Trophoblast cell (in vitro differentiated cells and primary cell): Measurements from ENCODE around the gene WDR5B.
A peak's percentile ranks its signal among the peaks of the same experiment; 100 is the strongest.

Experiments
- DNase-seq, 2 donors: peaks; one replicate each; pipeline ENCODE4 v3.0.0-alpha.2; 2016
- H2AFZ ChIP-seq: 2 replicates; pipeline ENCODE4 v1.6.1; 2013; ENCODE audit warnings: low read length, moderate library complexity, mild to moderate bottlenecking; ENCODE audit not compliant: insufficient read depth, poor library complexity
- H2AK5ac ChIP-seq: 2 replicates; pipeline ENCODE4 v1.6.1; 2013; ENCODE audit warnings: mild to moderate bottlenecking, low read length
- H2BK120ac ChIP-seq: 2 replicates; pipeline ENCODE4 v1.6.1; 2013; ENCODE audit warnings: low read length, mild to moderate bottlenecking, moderate library complexity; ENCODE audit not compliant: insufficient read depth, poor library complexity
- H2BK12ac ChIP-seq: 2 replicates; pipeline ENCODE4 v1.6.1; 2013; ENCODE audit warnings: mild to moderate bottlenecking, low read length, moderate library complexity
- H2BK5ac ChIP-seq: 2 replicates; pipeline ENCODE4 v1.6.1; 2013; ENCODE audit warnings: low read length, low read depth, moderate library complexity, mild to moderate bottlenecking; ENCODE audit not compliant: poor library complexity
- H3K14ac ChIP-seq: 2 replicates; pipeline ENCODE4 v1.6.1; 2013; ENCODE audit warnings: mild to moderate bottlenecking, low read length
- H3K18ac ChIP-seq: 2 replicates; pipeline ENCODE4 v1.6.1; 2013; ENCODE audit warnings: mild to moderate bottlenecking, low read length
- H3K23ac ChIP-seq: 2 replicates; pipeline ENCODE4 v1.6.1; 2013; ENCODE audit warnings: low read length
- H3K27ac ChIP-seq: 2 replicates; pipeline ENCODE4 v1.5.1; 2013; ENCODE audit warnings: low read depth, mild to moderate bottlenecking, inconsistent platforms, low read length, moderate library complexity
- H3K27me3 ChIP-seq: 2 replicates; pipeline ENCODE4 v1.6.1; 2013; ENCODE audit warnings: inconsistent platforms, mild to moderate bottlenecking, low read length, moderate library complexity; ENCODE audit not compliant: insufficient read depth
- H3K36me3 ChIP-seq, 2 experiments: 1 replicate in 1 of 2; 2 replicates in 1 of 2; pipeline ENCODE4 v1.6.1; 2013; ENCODE audit warnings: low read length in 2 of 2, mild to moderate bottlenecking in 2 of 2, moderate library complexity in 1 of 2; ENCODE audit not compliant: insufficient read depth in 2 of 2, control insufficient read depth in 1 of 2
- H3K4ac ChIP-seq: 2 replicates; pipeline ENCODE4 v1.6.1; 2013; ENCODE audit warnings: low read depth, mild to moderate bottlenecking, low read length, moderate library complexity
- H3K4me1 ChIP-seq, 2 experiments: 1 replicate in 1 of 2; 2 replicates in 1 of 2; pipeline ENCODE4 v1.6.1; 2013; ENCODE audit warnings: low read length in 2 of 2, mild to moderate bottlenecking in 2 of 2, moderate library complexity in 1 of 2; ENCODE audit not compliant: insufficient read depth in 2 of 2, control insufficient read depth in 1 of 2
- H3K4me2 ChIP-seq: 2 replicates; pipeline ENCODE4 v1.6.1; 2013; ENCODE audit warnings: inconsistent platforms, mild to moderate bottlenecking, low read length, moderate library complexity
- H3K4me3 ChIP-seq: 2 replicates; pipeline ENCODE4 v1.5.1; 2013; ENCODE audit warnings: mild to moderate bottlenecking, low read depth, low read length, inconsistent platforms
- H3K79me1 ChIP-seq: one replicate; pipeline ENCODE4 v1.6.1; 2013; ENCODE audit warnings: low read length
- H3K79me2 ChIP-seq: 2 replicates; pipeline ENCODE4 v1.6.1; 2013; ENCODE audit warnings: low read length, mild to moderate bottlenecking; ENCODE audit not compliant: control insufficient read depth, insufficient read depth, poor library complexity
- H3K9ac ChIP-seq: 2 replicates; pipeline ENCODE4 v1.6.1; 2013; ENCODE audit warnings: mild to moderate bottlenecking, low read length
- H3K9me3 ChIP-seq: 2 replicates; pipeline ENCODE4 v1.6.1; 2013; ENCODE audit warnings: low read depth, mild to moderate bottlenecking, control low read depth, inconsistent platforms, low read length; ENCODE audit not compliant: insufficient read depth
- H4K12ac ChIP-seq: 2 replicates; pipeline ENCODE4 v1.6.1; 2013; ENCODE audit warnings: low read depth, mild to moderate bottlenecking, low read length, moderate library complexity
- H4K8ac ChIP-seq: 2 replicates; pipeline ENCODE4 v1.6.1; 2013; ENCODE audit warnings: low read depth, mild to moderate bottlenecking, low read length, moderate library complexity
- H4K91ac ChIP-seq: one replicate; pipeline ENCODE4 v1.6.1; 2013; ENCODE audit warnings: low read depth, mild to moderate bottlenecking, low read length, moderate library complexity
- WGBS: extraction: QIAGEN DNeasy Blood & Tissue Kit; methylation state at CpG from one replicate; pipeline ENCODE4 v1.1.7; 2013; ENCODE audit warnings: missing lambda C conversion rate; ENCODE audit not compliant: insufficient read length, insufficient coverage; ENCODE audit errors: extremely low coverage; 5-methylcytosine and 5-hydroxymethylcytosine counted together

The WDR5B gene

DNA sequence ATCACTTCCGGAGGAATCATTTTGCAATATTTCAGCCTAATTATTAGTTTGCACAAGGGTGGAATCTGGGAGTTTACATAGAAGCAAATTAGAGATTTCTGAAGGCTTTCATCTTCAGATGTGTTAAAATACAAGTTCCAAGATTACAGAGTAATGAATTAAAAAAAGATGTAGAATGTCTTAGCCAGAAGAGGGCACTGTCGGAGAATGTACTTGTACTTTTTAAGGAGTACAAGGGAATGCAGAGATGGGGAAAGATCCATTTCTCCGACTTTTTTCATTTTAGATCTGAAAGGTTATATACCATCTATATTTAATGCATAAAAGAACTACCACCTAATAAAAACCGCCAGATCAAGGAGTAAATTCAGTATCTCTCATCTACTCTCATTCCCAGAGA is 43.1 kb upstream of the WDR5B start:
- H2BK120ac ChIP-seq: no peak overlapping the region
- H3K14ac ChIP-seq: no peak overlapping the region
- H2BK12ac ChIP-seq: no peak overlapping the region
- no peak overlapping the region for H3K27ac ChIP-seq
- no peak overlapping the region for H3K23ac ChIP-seq
- no peak overlapping the region for H3K4me3 ChIP-seq
- no peaks in the 10 kb centered on the region for H3K4me1 ChIP-seq
- H2AFZ ChIP-seq: no peak overlapping the region
- no peak overlapping the region for H3K18ac ChIP-seq
- no peak overlapping the region for H2BK5ac ChIP-seq
- DNase-seq: peak in 1 of 2 donors; percentile 65
- H4K91ac ChIP-seq: no peak overlapping the region
- H3K79me1 ChIP-seq: no peaks in the 10 kb centered on the region
- H3K36me3 ChIP-seq: peaks cover 9 to 16% of the 10 kb centered on the region in 2 experiments
- H4K8ac ChIP-seq: no peak overlapping the region
- H3K4me2 ChIP-seq: no peak overlapping the region
- no peaks in the 10 kb centered on the region for H3K27me3 ChIP-seq
- no peak overlapping the region for H3K4ac ChIP-seq
- no peak overlapping the region for H2AK5ac ChIP-seq
- no peaks in the 10 kb centered on the region for H3K79me2 ChIP-seq
- no peaks in the 10 kb centered on the region for H3K9me3 ChIP-seq
- WGBS: no CpG with 5 or more reads among the region's 4 CpGs
- H4K12ac ChIP-seq: no peak overlapping the region
- no peak overlapping the region for H3K9ac ChIP-seq

GRCh38 chr3:122457706-122458105 is 41.8 kb upstream of the WDR5B start:
- Histone ChIP-seq H3K14ac (no peak overlapping the region), H3K36me3 (peaks cover 10 to 20% of the 10 kb centered on the region in 2 experiments), H3K27ac (no peak overlapping the region), H2BK5ac (no peak overlapping the region), H4K91ac (no peak overlapping the region), H3K4me3 (no peak overlapping the region), H4K8ac (no peak overlapping the region), H4K12ac (no peak overlapping the region), H3K9ac (no peak overlapping the region), H3K18ac (no peak overlapping the region), H2AFZ (no peak overlapping the region), H3K4me2 (no peak overlapping the region), H2AK5ac (no peak overlapping the region), H3K23ac (no peak overlapping the region), H3K9me3 (no peaks in the 10 kb centered on the region), H3K4ac (no peak overlapping the region), H3K79me2 (no peaks in the 10 kb centered on the region), H3K4me1 (no peaks in the 10 kb centered on the region), H2BK120ac (no peak overlapping the region), H3K27me3 (no peaks in the 10 kb centered on the region), H2BK12ac (no peak overlapping the region), H3K79me1 (no peaks in the 10 kb centered on the region)
- WGBS: no CpG with 5 or more reads among the region's 2 CpGs
- no peak for DNase-seq

DNA sequence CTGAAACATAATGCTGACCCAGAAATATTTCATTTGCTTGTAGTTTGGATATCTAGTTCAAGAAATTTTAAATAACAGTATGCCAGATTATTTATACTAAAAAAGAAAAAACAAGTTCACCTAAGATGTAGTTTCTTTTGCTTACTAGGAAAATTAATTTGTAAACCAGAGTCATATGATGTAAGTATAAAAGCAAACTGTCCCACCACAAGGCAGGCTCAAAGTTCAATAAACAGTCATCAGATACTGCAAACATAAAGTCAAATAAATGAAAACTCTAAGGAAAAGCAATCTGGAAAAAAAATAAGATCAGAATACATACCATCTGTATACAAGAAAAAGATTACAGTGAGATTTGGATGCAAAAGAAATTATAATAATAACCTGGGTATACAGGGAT is 40.2 kb upstream of the WDR5B start:
- H3K9ac ChIP-seq: no peak overlapping the region
- H3K4me1 ChIP-seq: no peaks in the 10 kb centered on the region
- no peak overlapping the region for H3K18ac ChIP-seq
- H3K14ac ChIP-seq: no peak overlapping the region
- no peak overlapping the region for H3K4me3 ChIP-seq
- H2BK5ac ChIP-seq: no peak overlapping the region
- H3K36me3 ChIP-seq: peaks cover 10 to 20% of the 10 kb centered on the region in 2 experiments
- H4K12ac ChIP-seq: no peak overlapping the region
- DNase-seq: no peak
- H3K23ac ChIP-seq: no peak overlapping the region
- H3K27ac ChIP-seq: no peak overlapping the region
- no peak overlapping the region for H3K4ac ChIP-seq
- no peak overlapping the region for H3K4me2 ChIP-seq
- no peaks in the 10 kb centered on the region for H3K27me3 ChIP-seq
- no peaks in the 10 kb centered on the region for H3K9me3 ChIP-seq
- no peak overlapping the region for H2BK12ac ChIP-seq
- H2AFZ ChIP-seq: no peak overlapping the region
- H2BK120ac ChIP-seq: no peak overlapping the region
- no peaks in the 10 kb centered on the region for H3K79me2 ChIP-seq
- H2AK5ac ChIP-seq: no peak overlapping the region
- no peaks in the 10 kb centered on the region for H3K79me1 ChIP-seq
- no peak overlapping the region for H4K8ac ChIP-seq
- no peak overlapping the region for H4K91ac ChIP-seq

GRCh38 chr3:122451371-122451770 is 35.5 kb upstream of the WDR5B start:
- Histone ChIP-seq H3K27ac (no peak overlapping the region), H2AK5ac (no peak overlapping the region), H3K79me2 (no peaks in the 10 kb centered on the region), H3K9ac (no peak overlapping the region), H3K79me1 (no peaks in the 10 kb centered on the region), H3K27me3 (no peaks in the 10 kb centered on the region), H3K4ac (no peak overlapping the region), H2BK5ac (no peak overlapping the region), H2AFZ (no peak overlapping the region), H3K14ac (no peak overlapping the region), H4K91ac (no peak overlapping the region), H3K4me3 (no peak overlapping the region), H3K9me3 (no peaks in the 10 kb centered on the region), H4K12ac (no peak overlapping the region), H3K18ac (no peak overlapping the region), H3K36me3 (peaks cover 9 to 15% of the 10 kb centered on the region in 2 experiments), H4K8ac (no peak overlapping the region), H2BK120ac (no peak overlapping the region), H3K4me2 (no peak overlapping the region), H2BK12ac (no peak overlapping the region), H3K4me1 (no peaks in the 10 kb centered on the region), H3K23ac (no peak overlapping the region)
- no CpG with 5 or more reads among the region's 3 CpGs for WGBS
- no peak for DNase-seq
